Heart left ventricle (tissue), 16 donors: Measurements from ENCODE around the gene PBX1. TPM values are rescaled to one million over a fixed set of nuclear protein-coding genes. Genes with fewer than 3 reads are reported as not detected.

Experiments used
- ATAC-seq, 4 donors: fragments of 200-7000 bp; cut with Tn5 transposase; one replicate each; pipeline ENCODE4 v1.9.1; 2020 to 2022; ENCODE audit warnings: moderate library complexity in 4 of 4, mild to moderate bottlenecking in 3 of 4, moderate number of reproducible peaks in 1 of 4
- DNase-seq, 5 donors: peaks; one replicate each; pipeline ENCODE4 v3.0.0-alpha.2; 2020
- H3K27ac ChIP-seq, 12 donors: fragments of 200-600 bp; sonication (generic) in 4 of 12; one replicate each; pipeline versions ENCODE4 v1.5.0 to v1.8.0; 2016 to 2022; ENCODE audit warnings: mild to moderate bottlenecking in 2 of 12
- H3K27me3 ChIP-seq, 9 donors: fragments of 200-600 bp; sonication (generic) in 2 of 9; one replicate each; pipeline versions ENCODE4 v1.5.1 to v1.8.0; 2016 to 2022; ENCODE audit warnings: mild to moderate bottlenecking in 3 of 9
- H3K36me3 ChIP-seq, 9 donors: fragments of 200-600 bp; sonication (generic) in 2 of 9; one replicate each; pipeline versions ENCODE4 v1.5.0 to v1.8.0; 2018 to 2022; ENCODE audit warnings: mild to moderate bottlenecking in 2 of 9
- H3K4me1 ChIP-seq, 12 donors: fragments of 200-600 bp; sonication (generic) in 4 of 12; one replicate each; pipeline versions ENCODE4 v1.5.0 to v1.8.0; 2016 to 2022; ENCODE audit warnings: mild to moderate bottlenecking in 3 of 12
- H3K4me3 ChIP-seq, 12 donors: fragments of 200-600 bp; sonication (generic) in 4 of 12; one replicate each; pipeline versions ENCODE4 v1.5.0 to v1.8.0; 2017 to 2022; ENCODE audit warnings: mild to moderate bottlenecking in 9 of 12, moderate library complexity in 4 of 12
- H3K9me3 ChIP-seq, 12 donors: fragments of 200-600 bp; sonication (generic) in 4 of 12; one replicate each; pipeline versions ENCODE4 v1.5.0 to v1.8.0; 2016 to 2022; ENCODE audit warnings: mild to moderate bottlenecking in 1 of 12
- POLR2A ChIP-seq, 2 donors: fragments of 450-650 bp; IDR thresholded peaks; one replicate each; pipeline ENCODE4 v1.6.1; 2017; ENCODE audit warnings: antibody characterized with exemption in 2 of 2, mild to moderate bottlenecking in 2 of 2, moderate library complexity in 2 of 2
- WGBS, 4 donors: extraction: QIAGEN DNeasy Blood & Tissue Kit in 2 of 4; methylation state at CpG; one replicate each; pipeline versions ENCODE4 v1.1.5 to v1.1.7; 2013 to 2018; 5-methylcytosine and 5-hydroxymethylcytosine counted together
- intact Hi-C, 10 donors: fragments of 100-400 bp; cut with DNase I; formaldehyde crosslinking; loops; one replicate each; pipeline versions ENCODE4 v1.11.1 to v1.14.2; 2022
- polyA plus RNA-seq, 2 donors: library from polyadenylated mRNA; stranded (reverse); fragments of 200-250 nt; gene quantifications; one replicate each; pipeline ENCODE4 v1.2.3, GENCODE V29; 2013
- total RNA-seq, 9 donors: library from RNA; depleted of rRNA in 2 of 9; stranded (reverse); fragments of >200 nt in 2 of 9; fragmentation: NEBNext Ultra II Directional in 3 of 9; extraction: Animal tissue kit (Norgen Biotek cat#: 25700) in 3 of 9; gene quantifications; one replicate each; pipeline versions ENCODE4 v1.1.0 to v1.2.4, GENCODE V29; 2016 to 2023
- TF ChIP-seq, protein P1 (sequence below), 12 donors: fragments of 200-600 bp; sonication (generic) in 4 of 12; IDR thresholded peaks; one replicate each; pipeline versions ENCODE4 v1.5.0 to v1.8.0; 2018 to 2022; ENCODE audit warnings: antibody characterized with exemption in 12 of 12, mild to moderate bottlenecking in 5 of 12
- donor health status: ischemic (EF 13 %, LVEDD 7.1; RV severe dilation, severe dysfunction).
- donor health status: healthy with polysubstance abuse.
- donor health status: DM: no; HTN: yes; CAD: no.
- donor health status: DM: no; HTN: no; CAD: no.
- donor health status: ischemic (EF 25% LVEDD 6.9; RV normal size, moderate dysfunction).
- donor health status: ischemic (EF 25% LVEDD 5.7; RV mildly dilated, moderate dysfunction).
- donor health status: healthy.
- donor health status: DM: yes; HTN: yes; CAD: no.
- donor health status: ischemic (EF 35%, LVEDD 5.7; RV mildly dilated, moderate dysfunction).
- donor health status: nonischemic (EF 11% LVEDD 7.7; RV severe dilation, severe dysfunction).
- donor health status: DM: yes; HTN: yes; CAD: no.
- donor health status: PGD.
- donor health status: ischemic (EF 29% LVEDD 5.4; RV normal size, mild dysfunction).
- donor health status: nonischemic (EF 23%, LVEDD 6.1; RV moderate dilation, normal function).

PBX1 gene
- total and polyA plus RNA-seq, 11 donors, result 15.2 to 78.2 (median 59.1) TPM

DNA sequence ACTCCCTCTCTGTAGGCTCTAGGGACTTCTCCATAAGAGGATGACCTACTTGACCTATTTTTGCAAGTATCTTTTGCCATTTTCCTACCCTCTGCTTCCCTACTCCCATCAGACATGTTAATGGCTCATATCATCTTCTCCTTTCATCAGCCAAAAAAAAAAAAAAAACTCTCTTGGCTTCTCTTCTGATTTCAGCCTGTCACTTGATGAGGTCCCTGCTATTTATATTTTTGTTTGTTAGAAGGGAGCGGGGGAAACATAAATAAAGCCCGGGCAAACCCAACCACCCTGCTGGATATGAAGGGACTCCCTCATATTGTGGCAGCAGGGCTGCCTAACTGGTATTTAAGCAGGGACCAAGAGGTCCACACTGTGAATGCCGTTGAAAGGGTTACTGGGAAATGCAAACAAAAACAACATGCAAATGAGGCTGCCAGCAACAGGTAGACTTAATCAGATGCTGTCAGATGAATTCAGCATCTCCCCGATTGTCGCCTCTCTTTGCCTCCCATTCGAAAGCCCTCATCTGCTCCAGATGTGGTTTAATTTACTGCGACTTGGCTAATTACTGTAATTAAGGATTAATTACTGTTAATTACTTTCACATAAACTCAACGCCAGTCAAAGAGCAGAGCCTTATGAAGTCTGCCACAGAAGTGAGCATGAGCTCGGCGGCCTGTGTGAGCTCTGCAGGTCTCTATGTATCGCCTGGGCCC is 172.3 kb downstream of the PBX1 start:
- no peak for TF ChIP-seq POLR2A (IDR thresholded peaks at IDR 0.05)
- TF ChIP-seq, protein P1, sequence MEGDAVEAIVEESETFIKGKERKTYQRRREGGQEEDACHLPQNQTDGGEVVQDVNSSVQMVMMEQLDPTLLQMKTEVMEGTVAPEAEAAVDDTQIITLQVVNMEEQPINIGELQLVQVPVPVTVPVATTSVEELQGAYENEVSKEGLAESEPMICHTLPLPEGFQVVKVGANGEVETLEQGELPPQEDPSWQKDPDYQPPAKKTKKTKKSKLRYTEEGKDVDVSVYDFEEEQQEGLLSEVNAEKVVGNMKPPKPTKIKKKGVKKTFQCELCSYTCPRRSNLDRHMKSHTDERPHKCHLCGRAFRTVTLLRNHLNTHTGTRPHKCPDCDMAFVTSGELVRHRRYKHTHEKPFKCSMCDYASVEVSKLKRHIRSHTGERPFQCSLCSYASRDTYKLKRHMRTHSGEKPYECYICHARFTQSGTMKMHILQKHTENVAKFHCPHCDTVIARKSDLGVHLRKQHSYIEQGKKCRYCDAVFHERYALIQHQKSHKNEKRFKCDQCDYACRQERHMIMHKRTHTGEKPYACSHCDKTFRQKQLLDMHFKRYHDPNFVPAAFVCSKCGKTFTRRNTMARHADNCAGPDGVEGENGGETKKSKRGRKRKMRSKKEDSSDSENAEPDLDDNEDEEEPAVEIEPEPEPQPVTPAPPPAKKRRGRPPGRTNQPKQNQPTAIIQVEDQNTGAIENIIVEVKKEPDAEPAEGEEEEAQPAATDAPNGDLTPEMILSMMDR (IDR thresholded peaks at IDR 0.05), result no peak
- H3K4me1 ChIP-seq, result peaks cover 0 to 39% (median 3%) of the 10 kb centered on the region in 12 donors
- no peak for DNase-seq
- WGBS, 4 donors, result 77 to 81% (median 79%) methylated on average over 11 of the region's 11 CpGs
- intact Hi-C loops, result no loop called here
- H3K4me3 ChIP-seq, result no peak overlapping the region
- H3K36me3 ChIP-seq, result no peaks in the 10 kb centered on the region
- peak overlapping the region in 1 of 12 donors; percentile 25 for H3K27ac ChIP-seq
- ATAC-seq, result peak in 2 of 4 donors; percentile 18 to 52
- H3K27me3 ChIP-seq, result no peaks in the 10 kb centered on the region
- no peaks in the 10 kb centered on the region for H3K9me3 ChIP-seq

DNA sequence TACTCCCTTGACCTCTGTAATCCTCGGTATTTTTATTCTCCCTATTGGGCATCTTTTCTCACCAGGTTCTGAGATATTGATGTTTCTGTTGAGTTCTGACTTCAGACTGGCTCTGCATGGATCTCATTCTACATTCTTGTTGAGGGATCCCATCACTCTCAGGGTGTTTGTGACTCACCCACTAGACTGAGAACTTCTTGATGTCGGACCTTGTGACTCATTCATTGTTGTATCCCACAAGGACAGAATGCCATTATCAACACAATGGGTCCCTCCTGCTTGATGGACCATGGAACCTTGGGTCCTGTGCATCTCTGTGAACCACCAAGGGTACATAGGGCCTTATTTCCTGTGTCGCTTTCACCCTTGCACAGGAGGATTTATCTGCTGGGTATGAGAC is 174.1 kb downstream of the PBX1 start:
- Histone ChIP-seq H3K9me3 (no peaks in the 10 kb centered on the region), H3K36me3 (no peaks in the 10 kb centered on the region), H3K4me3 (no peak overlapping the region), H3K4me1 (peaks cover 0 to 39% (median 2%) of the 10 kb centered on the region in 12 donors), H3K27ac (no peak overlapping the region), H3K27me3 (no peaks in the 10 kb centered on the region)
- TF ChIP-seq, protein P1 (IDR thresholded peaks at IDR 0.05), result no peak
- TF ChIP-seq POLR2A (IDR thresholded peaks at IDR 0.05), result no peak
- intact Hi-C loops, result no loop called here
- DNase-seq (no peak), ATAC-seq (peak in 2 of 4 donors; percentile 32 to 52)
- 88 to 93% (median 90%) methylated on average over 3 of the region's 3 CpGs for WGBS, 4 donors

DNA sequence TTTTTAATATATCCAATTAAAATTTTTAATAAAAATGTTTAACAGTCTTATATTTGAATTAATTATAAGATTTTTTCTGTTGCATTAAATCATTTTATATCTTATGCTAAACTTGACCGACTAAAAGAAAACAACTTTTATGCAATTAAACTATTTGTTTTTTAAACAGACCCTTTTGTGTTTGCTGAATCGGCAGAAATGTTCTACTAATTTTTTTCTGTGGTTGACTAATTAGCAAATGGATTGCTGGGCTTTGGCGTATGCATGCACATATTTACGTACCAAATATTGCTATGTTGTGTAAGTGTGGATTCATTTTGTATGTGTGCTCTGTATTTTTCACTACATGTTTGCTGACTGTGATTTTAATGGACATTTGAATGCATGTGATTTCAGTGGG is 174.8 kb downstream of the PBX1 start:
- WGBS, 4 donors, result 96 to 98% (median 97%) methylated on average over 4 of the region's 4 CpGs
- Histone ChIP-seq H3K27me3 (no peaks in the 10 kb centered on the region), H3K27ac (no peak overlapping the region), H3K4me3 (no peak overlapping the region), H3K36me3 (no peaks in the 10 kb centered on the region), H3K4me1 (peaks cover 0 to 39% (median 2%) of the 10 kb centered on the region in 12 donors), H3K9me3 (no peaks in the 10 kb centered on the region)
- ATAC-seq, result no peak
- intact Hi-C loops, result no loop called here
- no peak for TF ChIP-seq POLR2A (IDR thresholded peaks at IDR 0.05)
- TF ChIP-seq, protein P1 (IDR thresholded peaks at IDR 0.05), result no peak
- DNase-seq, result no peak

DNA sequence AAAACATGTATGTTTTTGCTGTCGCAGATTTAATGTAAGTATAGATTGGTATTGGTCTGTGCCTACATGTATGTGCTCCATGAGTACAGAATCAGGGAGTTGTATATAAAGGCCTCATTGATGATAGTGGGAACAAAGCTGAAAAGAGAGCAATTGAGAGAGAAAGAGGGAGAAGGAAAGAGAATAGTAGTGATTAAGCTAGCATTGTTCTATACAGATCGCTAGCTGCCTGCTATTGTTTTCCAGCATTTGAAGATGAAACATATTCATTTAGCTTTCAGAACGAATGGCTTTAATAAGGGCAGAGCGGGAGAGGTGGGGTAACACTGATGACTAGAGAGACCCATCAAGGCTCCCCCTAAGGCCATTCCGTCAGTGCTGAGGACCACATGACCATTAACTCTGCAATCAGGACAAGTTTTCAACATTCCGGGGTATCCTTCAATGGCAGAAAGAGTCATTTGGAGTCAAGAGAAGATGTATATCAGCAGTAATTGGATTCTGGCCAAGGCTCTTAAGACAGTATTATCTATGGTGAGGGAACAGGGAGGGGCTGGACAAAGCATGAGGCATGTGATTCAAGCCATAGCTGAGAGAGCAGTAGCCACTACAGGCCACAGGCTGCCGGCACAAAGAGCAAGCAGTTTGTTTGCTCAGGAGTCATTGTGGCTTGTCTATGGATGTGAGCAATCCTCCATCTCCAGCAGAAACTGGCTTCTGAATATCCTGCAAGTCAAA is 176.5 kb downstream of the PBX1 start:
- intact Hi-C loops, result no loop called here
- ATAC-seq (peak in 2 of 4 donors; percentile 30 to 35), DNase-seq (no peak)
- WGBS, 4 donors, result 70 to 76% (median 74%) methylated on average over 7 of the region's 7 CpGs
- no peaks in the 10 kb centered on the region for H3K9me3 ChIP-seq
- no peaks in the 10 kb centered on the region for H3K36me3 ChIP-seq
- no peak for TF ChIP-seq POLR2A (IDR thresholded peaks at IDR 0.05)
- TF ChIP-seq, protein P1 (IDR thresholded peaks at IDR 0.05), result no peak
- no peaks in the 10 kb centered on the region for H3K27me3 ChIP-seq
- H3K4me1 ChIP-seq, result peaks cover 0 to 38% (median 2%) of the 10 kb centered on the region in 12 donors
- no peak overlapping the region for H3K4me3 ChIP-seq
- H3K27ac ChIP-seq, result no peak overlapping the region
